HepG2 (cell line): ENCODE data around the gene CCDC91. TPM values are rescaled to one million over a fixed set of nuclear protein-coding genes. Genes with fewer than 3 reads are reported as not detected.

ENCODE experiments used
- ATAC-seq: fragments of 200-7000 bp; cut with Tn5 transposase; 3 replicates; pipeline ENCODE4 v1.9.1; 2020; ENCODE audit warnings: mild to moderate bottlenecking, moderate library complexity
- BruUV-seq: library from RNA; stranded (reverse); fragments of 400-500 nt; replicated peaks from 2 replicates; lab custom pipeline; 2021; lab: Mats Ljungman, UMichigan
- CTCF ChIA-PET: fragments of 300-600 bp; formaldehyde crosslinking; extraction: SDS; loops from one replicate; lab custom pipeline; 2021; ENCODE audit warnings: low total read pairs, inconsistent platforms, low intra/inter-chr PET ratio; lab: Yijun Ruan, JAX
- POLR2A ChIA-PET: fragments of 350-600 bp; sonication (Branson Sonifier 250); formaldehyde crosslinking; loops from one replicate; lab custom pipeline; 2020; ENCODE audit warnings: antibody characterized with exemption, inconsistent platforms; lab: Yijun Ruan, JAX
- DNase-seq: peaks from one replicate; pipeline ENCODE4 v3.0.0-alpha.2; 2015; ENCODE audit warnings: low spot score
- FAIRE-seq: peaks from 3 replicates; lab custom pipeline; 2011; peaks lifted over from hg19 to GRCh38; lab: Jason Lieb, UNC
- H2AFZ ChIP-seq: one replicate; pipeline ENCODE4 v1.6.1; 2011; ENCODE audit warnings: low read length, inconsistent platforms
- H3K27ac ChIP-seq: fragments of 300-600 bp; 3 replicates; pipeline ENCODE4 v1.8.0; 2011; ENCODE audit warnings: mixed run types, mild to moderate bottlenecking, mixed read lengths, low read length, inconsistent platforms; ENCODE audit not compliant: insufficient read depth; ENCODE audit errors: extremely low read length
- H3K27me3 ChIP-seq, 2 experiments: fragments of 200-600 bp in 1 of 2; 2 replicates in 1 of 2; 3 replicates in 1 of 2; pipeline versions ENCODE4 v1.6.0 to v1.8.0; 2011; ENCODE audit warnings: low read length in 2 of 2, mild to moderate bottlenecking in 2 of 2, moderate library complexity in 2 of 2, inconsistent platforms in 1 of 2; ENCODE audit not compliant: insufficient read depth in 2 of 2, control insufficient read depth in 1 of 2
- H3K36me3 ChIP-seq, 2 experiments: fragments of 200-600 bp in 1 of 2; replicated peaks in 1 of 2; 2 replicates in 1 of 2; 3 replicates in 1 of 2; pipeline versions ENCODE4 v1.5.1 to v1.8.0; 2011; ENCODE audit warnings: low read length in 2 of 2, inconsistent platforms in 1 of 2; ENCODE audit not compliant: insufficient read depth in 2 of 2, control insufficient read depth in 1 of 2
- H3K4me1 ChIP-seq: 2 replicates; pipeline ENCODE4 v1.5.1; 2012; ENCODE audit warnings: low read length, inconsistent platforms; ENCODE audit not compliant: insufficient read depth
- H3K4me2 ChIP-seq: 2 replicates; pipeline ENCODE4 v1.6.0; 2011; ENCODE audit warnings: low read depth, low read length, inconsistent platforms
- H3K4me3 ChIP-seq, 3 experiments: fragments of 200-600 bp in 1 of 3; sonication (generic), shearing (Covaris generic) in 1 of 3; replicated peaks in 1 of 3; 2 replicates each; pipeline ENCODE4 v1.5.1; 2011 to 2016; ENCODE audit warnings: low read length in 3 of 3, inconsistent platforms in 2 of 3, low read depth in 2 of 3, mild to moderate bottlenecking in 2 of 3, control low read depth in 1 of 3, mixed read lengths in 1 of 3; ENCODE audit not compliant: insufficient read depth in 1 of 3
- H3K79me2 ChIP-seq: one replicate; pipeline ENCODE4 v1.6.1; 2011; ENCODE audit warnings: low read length, inconsistent platforms; ENCODE audit not compliant: insufficient read depth
- H3K9ac ChIP-seq: 2 replicates; pipeline ENCODE4 v1.6.0; 2011; ENCODE audit warnings: mild to moderate bottlenecking, low read depth, low read length, inconsistent platforms; ENCODE audit not compliant: insufficient read depth
- H3K9me3 ChIP-seq: 2 replicates; pipeline ENCODE4 v1.5.1; 2012; ENCODE audit warnings: mild to moderate bottlenecking, low read length
- H4K20me1 ChIP-seq: 2 replicates; pipeline ENCODE4 v1.6.0; 2011; ENCODE audit warnings: inconsistent platforms, mild to moderate bottlenecking, low read length, moderate library complexity; ENCODE audit not compliant: insufficient read depth
- CCAR2 ChIP-seq: fragments of 200-400 bp; formaldehyde crosslinking; optimal IDR thresholded peaks from 2 replicates; pipeline ENCODE3; 2018; ENCODE audit warnings: low read depth, mild to moderate bottlenecking, low read length, moderate library complexity
- GTF3A ChIP-seq: sonication (generic); formaldehyde crosslinking; conservative IDR thresholded peaks from 2 replicates; pipeline ENCODE4 v1.4.0; 2020; ENCODE audit warnings: mild to moderate bottlenecking, missing genetic modification reagents
- JUN ChIP-seq: sonication (generic); formaldehyde crosslinking; IDR thresholded peaks from 2 replicates; pipeline ENCODE4 v1.4.0; 2020; ENCODE audit warnings: mild to moderate bottlenecking, missing genetic modification reagents
- MAFF ChIP-seq: IDR thresholded peaks from 2 replicates; pipeline ENCODE4 v1.6.1; 2011; ENCODE audit warnings: low read depth, low read length, improper control_type of control experiment
- MAFK ChIP-seq, 2 experiments: IDR thresholded peaks in 1 of 2; conservative IDR thresholded peaks in 1 of 2; 2 replicates each; pipeline ENCODE4 v1.6.1; 2011; ENCODE audit warnings: improper control_type of control experiment in 2 of 2, low read length in 2 of 2
- MIER2 ChIP-seq: IDR thresholded peaks from 2 replicates; pipeline ENCODE4 v1.6.1; 2016; ENCODE audit warnings: missing biosample characterization, missing genetic modification reagents
- RCOR2 ChIP-seq: IDR thresholded peaks from 2 replicates; pipeline ENCODE4 v1.6.1; 2016; ENCODE audit warnings: missing biosample characterization, missing genetic modification reagents
- SIX1 ChIP-seq: sonication (generic); formaldehyde crosslinking; IDR thresholded peaks from 2 replicates; pipeline ENCODE4 v1.4.0; 2020; ENCODE audit warnings: missing genetic modification reagents, borderline replicate concordance
- ZNF30 ChIP-seq: sonication (generic); formaldehyde crosslinking; IDR thresholded peaks from 2 replicates; pipeline ENCODE4 v1.5.0; 2020; ENCODE audit warnings: mild to moderate bottlenecking, missing genetic modification reagents
- ZNF749 ChIP-seq: sonication (generic); formaldehyde crosslinking; IDR thresholded peaks from 2 replicates; pipeline ENCODE4 v1.8.0; 2022; ENCODE audit warnings: mild to moderate bottlenecking, missing genetic modification reagents, moderate library complexity, borderline replicate concordance
- ZNF883 ChIP-seq: sonication (generic); formaldehyde crosslinking; IDR thresholded peaks from 2 replicates; pipeline ENCODE4 v1.5.1; 2020; ENCODE audit warnings: mild to moderate bottlenecking, missing genetic modification reagents; ENCODE audit errors: not compliant biosample characterization
- WGBS: methylation state at CpG from one replicate; pipeline ENCODE4 v1.1.6; 2017; ENCODE audit warnings: low lambda C conversion rate; 5-methylcytosine and 5-hydroxymethylcytosine counted together
- in situ Hi-C: cut with HindIII; loops from 2 replicates; pipeline ENCODE4 v1.10.0; 2017; ENCODE audit warnings: low pct_unique_long_range_greater_than_20kb; ENCODE audit not compliant: extremely low pct_ligation_motif_present
- intact Hi-C: fragments of 100-400 bp; cut with micrococcal nuclease; formaldehyde crosslinking; loops from one replicate; pipeline ENCODE4 v1.10.0; 2022; ENCODE audit not compliant: unreplicated experiment
- polyA plus RNA-seq, 8 experiments: library from polyadenylated mRNA; depleted of rRNA in 3 of 8; stranded (reverse) in 7 of 8; unstranded in 1 of 8; fragments of >200 nt; fragmentation: Illumina TruSeq in 4 of 8; extraction: Trizol in 4 of 8; gene quantifications; 2 replicates each; pipeline versions ENCODE4 v1.2.1 to v1.2.3, GENCODE V29; 2011 to 2016; ENCODE audit warnings: low read depth in 4 of 8, missing spikeins in 1 of 8, mixed read lengths in 1 of 8; ENCODE audit not compliant: insufficient read depth in 1 of 8
- total RNA-seq, 5 experiments: library from RNA; depleted of rRNA; stranded (reverse); fragments of >200 nt; fragmentation: Illumina TruSeq; extraction: Trizol; gene quantifications; 2 replicates each; pipeline ENCODE4 v1.2.3, GENCODE V29; 2016; ENCODE audit warnings: low read depth in 1 of 5

Gene CCDC91
- total and polyA plus RNA-seq, 2 of the 13 experiments (the other 11 are each of a cell fraction or from before 2014, with no cell fraction given), result 9.8 to 15.8 TPM

DNA sequence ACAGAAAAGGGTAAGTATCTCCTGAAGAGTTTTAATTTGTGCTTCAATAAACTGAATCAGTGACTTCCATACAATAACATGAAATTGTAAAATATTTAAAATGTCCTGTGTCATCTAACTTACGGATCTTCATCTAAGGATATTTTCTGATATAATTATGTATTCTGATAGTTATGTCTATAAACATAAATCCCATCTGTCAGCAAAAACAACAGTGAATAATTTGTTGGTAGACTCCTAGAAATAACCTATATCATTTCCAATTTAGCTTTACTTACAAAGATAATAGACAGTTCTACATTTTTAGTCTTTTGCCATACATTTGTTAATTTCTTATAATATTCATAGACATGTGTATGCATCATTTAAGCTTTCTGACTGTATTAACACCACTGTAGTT, 293.9 kb downstream of the CCDC91 start:
- H3K9ac ChIP-seq, result no peak overlapping the region
- 93% methylated on average over 1 of the region's 1 CpG for WGBS
- no peak for DNase-seq
- no peak overlapping the region for H2AFZ ChIP-seq
- no peaks in the 10 kb centered on the region for H4K20me1 ChIP-seq
- no peaks in the 10 kb centered on the region for H3K4me1 ChIP-seq
- ChIA-PET CTCF (no interaction called here), POLR2A (no interaction called here)
- intact Hi-C loops, result loop anchor here (10.0 kb wide), 1 partner anchor 59 kb away; no protein-coding TSS in a partner anchor
- no peaks in the 10 kb centered on the region for H3K9me3 ChIP-seq
- no peaks in the 10 kb centered on the region for H3K27me3 ChIP-seq
- H3K4me3 ChIP-seq, result no peak overlapping the region
- ATAC-seq, result no peak
- in situ Hi-C loops, result no loop called here
- TF ChIP-seq MIER2 (no peak), ZNF30 (CRISPR knock-in tag) (no peak), CCAR2 (no peak), ZNF883 (CRISPR knock-in tag) (no peak), RCOR2 (no peak), GTF3A (CRISPR knock-in tag) (no peak), SIX1 (CRISPR knock-in tag) (no peak), MAFK (conservative IDR thresholded peaks at IDR 0.05 in 1 of 2, IDR thresholded peaks at IDR 0.05 in 1 of 2; ENCODE audit: low read length in 2 of 2) (peak; percentile 73 to 94), MAFF (peak; percentile 82), JUN (CRISPR knock-in tag) (no peak), ZNF749 (CRISPR knock-in tag) (no peak)
- FAIRE-seq, result no peak
- H3K4me2 ChIP-seq, result no peak overlapping the region
- BruUV-seq, result no TSS peak
- H3K27ac ChIP-seq, result no peak overlapping the region
- H3K36me3 ChIP-seq, result no peaks in the 10 kb centered on the region
- H3K79me2 ChIP-seq, result no peaks in the 10 kb centered on the region
